GM12892 (cell line): ENCODE data around the gene APBB2.

Source experiments
- DNase-seq: peaks from one replicate; pipeline ENCODE4 v3.0.0; 2011; ENCODE audit not compliant: insufficient read length
- FAIRE-seq: peaks from 2 replicates; lab custom pipeline; 2011; peaks lifted over from hg19 to GRCh38; lab: Jason Lieb, UNC
- POLR2A ChIP-seq: IDR thresholded peaks from 2 replicates; pipeline ENCODE4 v1.6.1; 2011; ENCODE audit warnings: low read depth, low read length, control low read depth
- POLR2AphosphoS5 ChIP-seq: IDR thresholded peaks from 2 replicates; pipeline ENCODE4 v1.6.1; 2011; ENCODE audit warnings: low read depth, low read length, control low read depth
- TAF1 ChIP-seq: IDR thresholded peaks from 2 replicates; pipeline ENCODE4 v1.6.1; 2011; ENCODE audit warnings: low read depth, mild to moderate bottlenecking, control low read depth, low read length, borderline replicate concordance

The APBB2 gene

GRCh38 chr4:40881096-40881495, 333.2 kb downstream of the APBB2 start:
- no peak for TF ChIP-seq POLR2AphosphoS5
- no peak for TF ChIP-seq POLR2A
- no peak for TF ChIP-seq TAF1
- DNase-seq (no peak), FAIRE-seq (no peak)

- DNase-seq, result no peak
- no peak for FAIRE-seq
- TF ChIP-seq POLR2AphosphoS5, result no peak
- no peak for TF ChIP-seq POLR2A
- no peak for TF ChIP-seq TAF1
These were observed 335.7 kb downstream of the APBB2 start for GRCh38 chr4:40878548-40879055.

DNA sequence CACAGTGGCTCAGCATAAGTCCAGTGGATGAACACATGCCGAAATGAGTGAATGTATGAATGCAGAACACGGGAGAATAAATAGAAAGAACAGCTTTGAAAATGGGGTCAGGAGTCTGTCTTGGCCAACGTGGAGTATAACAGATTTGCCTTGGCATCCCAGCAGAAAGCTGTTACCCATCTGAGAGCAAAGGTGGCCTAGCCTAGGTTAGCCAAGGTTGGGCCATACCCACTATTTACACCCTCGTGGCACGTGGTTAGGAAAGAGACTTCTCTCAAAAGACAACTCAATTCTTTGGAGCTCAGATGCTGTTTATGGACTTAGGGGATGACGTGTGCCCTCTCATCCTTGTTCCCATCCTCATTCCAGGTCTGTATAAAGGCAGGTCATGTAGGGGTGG, 337.3 kb downstream of the APBB2 start:
- TF ChIP-seq TAF1, result no peak
- DNase-seq (no peak), FAIRE-seq (no peak)

GRCh38 chr4:40875507-40876150, 338.7 kb downstream of the APBB2 start:
- no peak for FAIRE-seq
- TF ChIP-seq POLR2A (no peak), POLR2AphosphoS5 (no peak), TAF1 (no peak)

DNA sequence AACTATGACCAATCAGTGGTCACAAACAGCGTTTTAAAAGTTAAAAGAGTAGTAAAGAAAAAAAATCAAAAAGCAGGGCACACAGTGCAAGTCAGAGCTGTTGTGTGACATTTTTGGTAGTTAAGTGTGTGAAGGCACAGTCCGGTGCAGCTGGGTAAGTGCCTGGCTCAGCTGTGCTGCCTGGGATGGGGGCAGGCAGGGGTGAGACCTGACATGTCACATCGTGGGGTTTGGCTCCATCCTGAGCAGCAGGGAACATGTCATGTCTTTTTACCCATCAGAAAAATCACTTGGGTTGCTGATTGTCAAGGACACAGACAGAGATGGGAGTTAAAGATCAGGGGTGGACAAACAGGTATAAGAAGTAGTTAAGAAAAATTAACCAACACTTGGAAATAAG, 339.4 kb downstream of the APBB2 start:
- TF ChIP-seq TAF1 (no peak), POLR2AphosphoS5 (no peak), POLR2A (no peak)
- DNase-seq, result no peak
- FAIRE-seq, result no peak

More at GRCh38 chr4:40875507-40876150, 338.7 kb downstream of the APBB2 start:
- DNase-seq, result no peak

GRCh38 chr4:40874331-40874730, 340.0 kb downstream of the APBB2 start:
- TF ChIP-seq TAF1, result no peak
- TF ChIP-seq POLR2AphosphoS5, result no peak
- TF ChIP-seq POLR2A, result no peak
- DNase-seq (no peak), FAIRE-seq (no peak)

DNA sequence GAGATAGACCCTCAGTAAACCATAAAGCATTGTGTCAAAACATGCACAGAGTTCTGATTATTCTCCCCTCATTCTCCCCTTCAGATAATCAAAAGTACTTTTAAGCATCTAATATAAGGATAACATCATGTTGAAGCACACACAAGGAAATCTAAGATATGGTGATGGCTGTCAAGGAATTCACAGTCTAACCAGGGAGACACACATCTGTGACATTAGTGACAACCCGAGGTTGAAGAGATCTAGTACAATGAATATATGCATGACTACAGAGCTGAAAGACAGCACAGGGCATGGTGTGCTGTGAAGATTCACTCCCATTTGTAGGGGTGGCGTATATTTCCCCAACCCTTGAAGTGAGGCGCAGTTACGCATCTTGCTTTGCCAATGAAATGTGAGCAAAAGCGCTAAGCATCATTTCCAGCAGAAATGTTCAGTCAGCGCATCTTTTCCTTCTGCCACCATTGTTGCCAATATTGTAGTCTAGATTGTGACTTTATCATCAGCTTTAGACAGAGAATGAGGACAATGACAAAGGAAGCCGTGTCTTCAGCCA, 342.6 kb downstream of the APBB2 start:
- DNase-seq (no peak), FAIRE-seq (no peak)
- no peak for TF ChIP-seq POLR2AphosphoS5
- no peak for TF ChIP-seq POLR2A
- no peak for TF ChIP-seq TAF1

DNA sequence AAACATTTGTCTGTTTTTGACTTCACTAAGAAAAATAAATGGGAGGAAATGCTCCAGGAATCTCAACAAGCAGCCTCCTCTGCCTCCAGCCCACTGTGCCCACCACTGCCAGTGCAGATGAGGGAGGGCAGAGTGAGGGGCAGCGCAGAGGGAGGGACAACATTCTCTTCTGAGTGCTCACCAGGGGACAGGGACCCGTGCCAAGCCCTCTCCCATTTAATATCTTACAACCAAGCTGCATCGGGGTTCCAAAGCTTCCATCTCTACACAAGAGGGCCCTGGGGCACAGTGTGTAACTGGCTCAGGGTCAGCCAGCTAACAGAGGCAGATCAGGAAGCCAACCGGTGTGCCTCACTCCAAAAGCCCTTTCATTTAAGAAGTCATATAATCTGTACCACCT, 344.2 kb downstream of the APBB2 start:
- FAIRE-seq (no peak), DNase-seq (no peak)
- no peak for TF ChIP-seq TAF1
- TF ChIP-seq POLR2A, result no peak
- no peak for TF ChIP-seq POLR2AphosphoS5

GRCh38 chr4:40865696-40866095, 348.6 kb downstream of the APBB2 start:
- DNase-seq (no peak), FAIRE-seq (no peak)
- TF ChIP-seq TAF1 (no peak), POLR2AphosphoS5 (no peak), POLR2A (no peak)

DNA sequence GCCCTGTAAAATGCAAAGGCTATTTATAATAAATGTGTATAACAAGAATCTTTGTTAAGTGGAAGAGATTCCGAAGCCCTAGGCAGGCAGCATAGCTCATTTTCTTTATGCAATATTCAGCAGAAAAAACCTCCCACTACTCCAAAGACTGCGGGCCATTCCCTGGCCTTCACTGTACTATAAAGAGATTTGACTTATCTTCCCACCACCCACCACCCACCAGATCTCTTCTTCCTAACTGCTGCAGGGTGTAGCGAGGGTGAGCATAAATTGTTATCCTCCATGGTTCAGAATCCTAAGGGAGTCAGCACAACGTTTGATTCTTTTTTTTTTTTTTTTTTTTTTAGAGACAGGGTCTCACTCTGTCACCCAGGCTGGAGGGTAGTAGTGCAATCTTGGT, 349.8 kb downstream of the APBB2 start:
- no peak for DNase-seq
- TF ChIP-seq POLR2A (no peak), TAF1 (no peak), POLR2AphosphoS5 (no peak)
- FAIRE-seq, result no peak

- no peak for TF ChIP-seq TAF1
- TF ChIP-seq POLR2A, result no peak
- no peak for TF ChIP-seq POLR2AphosphoS5
- no peak for FAIRE-seq
- no peak for DNase-seq
These were observed 355.4 kb downstream of the APBB2 start for GRCh38 chr4:40858962-40859361.

DNA sequence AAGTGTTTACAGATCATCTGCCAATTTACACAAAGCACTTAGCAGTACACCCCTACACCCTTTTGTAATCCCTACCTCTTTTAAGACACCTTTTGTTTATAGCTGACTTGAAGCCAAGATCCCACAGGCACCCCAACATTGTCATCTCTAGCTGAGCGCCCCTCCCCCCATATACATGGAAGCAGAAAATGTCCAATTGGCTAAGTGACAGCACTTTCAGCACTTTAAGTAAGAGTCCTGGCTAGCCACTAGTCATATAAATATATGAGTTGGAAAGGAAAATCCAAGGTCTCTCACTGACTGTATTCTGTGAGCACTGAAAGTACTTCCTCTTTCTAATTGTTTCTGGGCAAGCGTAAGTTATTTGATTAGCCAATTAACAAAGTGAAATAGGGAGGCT, 356.4 kb downstream of the APBB2 start:
- FAIRE-seq (no peak), DNase-seq (no peak)
- no peak for TF ChIP-seq POLR2A
- no peak for TF ChIP-seq TAF1
